GM20000 (cell line): ENCODE results near the gene WFIKKN1.

Experiments used
- DNase-seq: peaks from one replicate; pipeline ENCODE4 v3.0.0; 2012; ENCODE audit warnings: low spot score
- TF ChIP-seq, protein P1 (sequence below): IDR thresholded peaks from 2 replicates; pipeline ENCODE4 v1.5.1; 2012; ENCODE audit warnings: mild to moderate bottlenecking, control low read depth; ENCODE audit errors: extremely low read depth, missing control alignments

The WFIKKN1 gene

DNA sequence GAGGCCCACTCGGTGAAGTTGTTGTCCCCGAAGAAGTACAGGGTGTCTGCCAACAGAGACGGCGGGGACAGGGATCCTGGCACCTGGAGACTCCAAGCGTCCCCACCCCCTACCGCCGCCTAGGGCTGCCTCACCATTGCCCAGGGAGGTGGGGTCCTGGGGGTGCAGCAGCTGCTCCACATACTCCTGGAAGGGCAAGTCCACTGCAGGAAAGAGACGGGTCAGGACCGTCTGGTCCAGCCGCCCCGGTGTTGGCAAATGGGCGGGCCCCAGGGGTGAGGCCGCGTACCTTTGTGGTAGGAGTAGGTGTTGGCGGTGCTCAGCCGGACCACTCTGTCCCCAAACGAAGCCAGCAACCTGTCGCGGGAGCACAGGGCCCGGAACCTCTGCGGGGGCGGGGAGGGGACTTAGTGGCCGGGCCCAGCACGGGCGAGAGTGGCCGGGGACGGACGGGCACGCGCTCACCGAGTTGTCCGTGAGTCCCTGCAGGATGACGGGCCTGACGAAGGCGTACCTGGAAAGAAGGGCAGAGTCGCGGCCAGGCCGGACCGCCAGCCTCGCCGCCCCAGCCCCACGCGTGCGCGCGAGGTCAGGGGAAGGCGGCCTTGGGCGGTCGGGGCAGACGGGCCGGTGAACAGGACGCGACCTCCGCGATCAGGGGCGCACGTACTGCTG lies 52.7 kb downstream of the WFIKKN1 start:
- DNase-seq, result peak; percentile 26

More for the DNA sequence above, 52.7 kb downstream of the WFIKKN1 start:
- TF ChIP-seq, protein P1, sequence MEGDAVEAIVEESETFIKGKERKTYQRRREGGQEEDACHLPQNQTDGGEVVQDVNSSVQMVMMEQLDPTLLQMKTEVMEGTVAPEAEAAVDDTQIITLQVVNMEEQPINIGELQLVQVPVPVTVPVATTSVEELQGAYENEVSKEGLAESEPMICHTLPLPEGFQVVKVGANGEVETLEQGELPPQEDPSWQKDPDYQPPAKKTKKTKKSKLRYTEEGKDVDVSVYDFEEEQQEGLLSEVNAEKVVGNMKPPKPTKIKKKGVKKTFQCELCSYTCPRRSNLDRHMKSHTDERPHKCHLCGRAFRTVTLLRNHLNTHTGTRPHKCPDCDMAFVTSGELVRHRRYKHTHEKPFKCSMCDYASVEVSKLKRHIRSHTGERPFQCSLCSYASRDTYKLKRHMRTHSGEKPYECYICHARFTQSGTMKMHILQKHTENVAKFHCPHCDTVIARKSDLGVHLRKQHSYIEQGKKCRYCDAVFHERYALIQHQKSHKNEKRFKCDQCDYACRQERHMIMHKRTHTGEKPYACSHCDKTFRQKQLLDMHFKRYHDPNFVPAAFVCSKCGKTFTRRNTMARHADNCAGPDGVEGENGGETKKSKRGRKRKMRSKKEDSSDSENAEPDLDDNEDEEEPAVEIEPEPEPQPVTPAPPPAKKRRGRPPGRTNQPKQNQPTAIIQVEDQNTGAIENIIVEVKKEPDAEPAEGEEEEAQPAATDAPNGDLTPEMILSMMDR, result no peak
